Measurements from ENCODE around the gene FBLN5. TPM values are rescaled to one million over a fixed set of nuclear protein-coding genes. Genes with fewer than 3 reads are reported as not detected.

The FBLN5 gene
- total RNA-seq, 1 experiment from 2014 or later = 1.0 TPM

GRCh38 chr14:91910196-91910595 lies 37.3 kb downstream of the FBLN5 start:
- no peaks in the 10 kb centered on the region; a peak in 1 of 7 replicates for H3K36me3 Mint-ChIP-seq (ENCODE audit: insufficient read depth in 1 of 3, low read depth in 3 of 3)
- Histone ChIP-seq H3K79me1 (ENCODE audit: insufficient read depth, low read depth, low read length, poor library complexity, severe bottlenecking) (no peaks in the 10 kb centered on the region), H4K91ac (ENCODE audit: insufficient read length, low read depth, low read length) (no peak overlapping the region), H3K4me2 (ENCODE audit: insufficient read depth, insufficient read length, low read length) (no peak overlapping the region), H2AK5ac (ENCODE audit: insufficient read length, low read length) (no peak overlapping the region), H3K9me3 (ENCODE audit: control insufficient read depth, low read depth, low read length) (no peaks in the 10 kb centered on the region), H2BK120ac (ENCODE audit: low read depth, low read length, poor library complexity, severe bottlenecking) (no peak overlapping the region), H4K20me1 (ENCODE audit: control insufficient read depth, insufficient read depth, insufficient read length) (no peaks in the 10 kb centered on the region), H3K14ac (ENCODE audit: insufficient read depth, low read length) (no peak overlapping the region), H3K23me2 (ENCODE audit: insufficient read length, low read depth, low read length, poor library complexity, severe bottlenecking) (no peaks in the 10 kb centered on the region), H3K23ac (ENCODE audit: insufficient read length, low read depth, low read length) (no peak overlapping the region), H3K9ac (ENCODE audit: extremely low read depth, insufficient read length, low read length) (no peak overlapping the region), H3K4me1 (ENCODE audit: insufficient read depth, low read length) (no peaks in the 10 kb centered on the region), H2AFZ (ENCODE audit: low read length) (no peak overlapping the region), H3T11ph (ENCODE audit: low read length) (no peak overlapping the region), H2BK12ac (ENCODE audit: insufficient read length, low read depth, low read length) (no peak overlapping the region), H3K4ac (ENCODE audit: low read depth, low read length) (no peak overlapping the region), H4K8ac (replicated peaks; ENCODE audit: insufficient read length, low read depth, low read length) (no peak overlapping the region), H3K18ac (ENCODE audit: insufficient read length, low read depth, low read length) (no peak overlapping the region), H4K5ac (ENCODE audit: insufficient read length, low read depth, low read length) (no peak overlapping the region), H2BK5ac (ENCODE audit: insufficient read length, low read length) (no peak overlapping the region), H3K27ac (ENCODE audit: insufficient read length, low read depth, low read length) (no peak overlapping the region), H3K56ac (ENCODE audit: insufficient read length, low read depth, low read length) (no peak overlapping the region), H3K27me3 (ENCODE audit: insufficient read depth, low read length) (no peaks in the 10 kb centered on the region), H2BK20ac (ENCODE audit: low read depth, low read length, poor library complexity, severe bottlenecking) (no peak overlapping the region), H2BK15ac (ENCODE audit: low read depth, low read length) (no peak overlapping the region), H3K79me2 (ENCODE audit: insufficient read depth, low read length) (no peaks in the 10 kb centered on the region)
- H3K27me3 Mint-ChIP-seq (ENCODE audit: low read depth) = no peaks in the 10 kb centered on the region; the same call in 1 of the 2 replicates
- no peaks in the 10 kb centered on the region for H3K9me3 Mint-ChIP-seq
- H3K4me3 Mint-ChIP-seq = no peak overlapping the region
- peaks cover 2 to 3% of the 10 kb centered on the region in 2 experiments; a peak in 2 of 4 replicates for H3K4me1 Mint-ChIP-seq
- no CpG with 5 or more reads among the region's 9 CpGs for WGBS (ENCODE audit: extremely low coverage, insufficient read length, low lambda C conversion rate)
- no peak for DNase-seq
- TF ChIP-seq CTCF (conservative IDR thresholded peaks at IDR 0.05) = no peak
- no peak overlapping the region for H3K27ac Mint-ChIP-seq

Data from H9 (cell line).